Stimulated activated effector memory CD8-positive, alpha-beta T cell treated with anti-CD3 and anti-CD28 coated beads, Interleukin-12 subunit alpha, Interleukin-12 subunit beta, amount 100 ng/mL, for 72 hours (primary cell): ENCODE results near the gene ISM1.

Source experiments
- ATAC-seq: fragments of 150-1000 bp; cut with Tn5 transposase; 2 replicates; pipeline ENCODE4 v1.10.0; 2021
- DNase-seq, 2 donors: peaks; one replicate each; pipeline ENCODE4 v3.0.0; 2021 to 2022; ENCODE audit warnings: low spot score in 2 of 2
- H3K27ac Mint-ChIP-seq: one replicate; pipeline ENCODE4 v1.8.0; 2022; ENCODE audit warnings: mild to moderate bottlenecking, mixed read lengths
- H3K36me3 Mint-ChIP-seq: one replicate; pipeline ENCODE4 v1.8.0; 2022; ENCODE audit warnings: mild to moderate bottlenecking, mixed read lengths
- H3K4me1 Mint-ChIP-seq: one replicate; pipeline ENCODE4 v1.8.0; 2022; ENCODE audit warnings: mixed read lengths
- H3K4me3 Mint-ChIP-seq: one replicate; pipeline ENCODE4 v1.8.0; 2022; ENCODE audit warnings: mild to moderate bottlenecking, mixed read lengths
- H3K9me3 Mint-ChIP-seq: one replicate; pipeline ENCODE4 v1.8.0; 2022; ENCODE audit warnings: mixed read lengths

Gene ISM1

GRCh38 chr20:13349235-13349604, 128.1 kb downstream of the ISM1 start:
- ATAC-seq (no peak), DNase-seq (no peak)
- no peaks in the 10 kb centered on the region for H3K9me3 Mint-ChIP-seq
- no peak overlapping the region for H3K27ac Mint-ChIP-seq
- H3K4me1 Mint-ChIP-seq, result no peaks in the 10 kb centered on the region
- H3K4me3 Mint-ChIP-seq, result no peak overlapping the region
- H3K36me3 Mint-ChIP-seq, result no peaks in the 10 kb centered on the region
